ENCODE results near the gene HSDL2. TPM values are rescaled to one million over a fixed set of nuclear protein-coding genes. Genes with fewer than 3 reads are reported as not detected.
A peak's percentile ranks its signal among the peaks of the same experiment; 100 is the strongest.

Gene HSDL2
- total and polyA plus RNA-seq, 2 experiments from 2014 or later, result 35.8 to 39.2 TPM

- DNase-seq, result no peak
- Histone ChIP-seq H3K36me3 (ENCODE audit: low read depth) (peaks cover 7% of the 10 kb centered on the region), H3K9me3 (ENCODE audit: low read depth) (no peaks in the 10 kb centered on the region), H3K4me1 (ENCODE audit: insufficient read depth) (no peaks in the 10 kb centered on the region), H3K79me2 (ENCODE audit: insufficient read depth) (no peaks in the 10 kb centered on the region), H2AFZ (no peak overlapping the region), H3F3A (ENCODE audit: insufficient read depth) (0 out of 2 replicates have a peak, but pooled peaks cover 5% of the 10 kb centered on the region), H3K27me3 (replicated peaks; ENCODE audit: insufficient read depth) (no peaks in the 10 kb centered on the region), H3K9ac (no peak overlapping the region), H3K9me2 (ENCODE audit: insufficient read depth) (no peaks in the 10 kb centered on the region), H3K27ac (no peak overlapping the region), H3K4me3 (no peak overlapping the region), H4K20me1 (ENCODE audit: insufficient read depth) (no peaks in the 10 kb centered on the region), H3K4me2 (ENCODE audit: unreplicated experiment) (no peak overlapping the region)
- TF ChIP-seq EZH2 (IDR thresholded peaks at IDR 0.05; ENCODE audit: insufficient read depth, poor library complexity, severe bottlenecking) (no peak), EZH2phosphoT487 (IDR thresholded peaks at IDR 0.05; ENCODE audit: insufficient read depth, low read depth) (no peak)
- 100% methylated on average over 2 of the region's 2 CpGs for WGBS, 2 experiments (ENCODE audit: low coverage in 1 of 2, low lambda C conversion rate in 2 of 2, missing lambda C conversion rate in 2 of 2)
- in situ Hi-C loops (cut with MboI), result no loop called here
These were observed 59.9 kb downstream of the HSDL2 start for GRCh38 chr9:112439825-112440224.

GRCh38 chr9:112443200-112443599 lies 63.3 kb downstream of the HSDL2 start:
- peak; percentile 49 for DNase-seq
- TF ChIP-seq EZH2phosphoT487 (IDR thresholded peaks at IDR 0.05; ENCODE audit: insufficient read depth, low read depth) (no peak), EZH2 (IDR thresholded peaks at IDR 0.05; ENCODE audit: insufficient read depth, poor library complexity, severe bottlenecking) (no peak)
- Histone ChIP-seq H3K9ac (no peak overlapping the region), H3K79me2 (ENCODE audit: insufficient read depth) (no peaks in the 10 kb centered on the region), H3K4me1 (ENCODE audit: insufficient read depth) (peaks cover 14% of the 10 kb centered on the region), H3K4me2 (ENCODE audit: unreplicated experiment) (no peak overlapping the region), H3K27me3 (replicated peaks; ENCODE audit: insufficient read depth) (no peaks in the 10 kb centered on the region), H3K9me2 (ENCODE audit: insufficient read depth) (no peaks in the 10 kb centered on the region), H3F3A (ENCODE audit: insufficient read depth) (peaks cover 24% of the 10 kb centered on the region), H2AFZ (no peak overlapping the region), H3K27ac (no peak overlapping the region), H3K4me3 (no peak overlapping the region), H3K36me3 (ENCODE audit: low read depth) (peaks cover 4% of the 10 kb centered on the region), H4K20me1 (ENCODE audit: insufficient read depth) (no peaks in the 10 kb centered on the region), H3K9me3 (ENCODE audit: low read depth) (no peaks in the 10 kb centered on the region)
- in situ Hi-C loops (cut with MboI), result no loop called here

GRCh38 chr9:112443636-112444035 lies 63.7 kb downstream of the HSDL2 start:
- no peak for DNase-seq
- Histone ChIP-seq H3K4me3 (no peak overlapping the region), H3K9ac (no peak overlapping the region), H3K4me1 (ENCODE audit: insufficient read depth) (peaks cover 14% of the 10 kb centered on the region), H3K27ac (no peak overlapping the region), H3K79me2 (ENCODE audit: insufficient read depth) (no peaks in the 10 kb centered on the region), H4K20me1 (ENCODE audit: insufficient read depth) (no peaks in the 10 kb centered on the region), H2AFZ (no peak overlapping the region), H3K27me3 (replicated peaks; ENCODE audit: insufficient read depth) (no peaks in the 10 kb centered on the region), H3K9me3 (ENCODE audit: low read depth) (no peaks in the 10 kb centered on the region), H3K36me3 (ENCODE audit: low read depth) (no peaks in the 10 kb centered on the region; the same call in 1 of the 2 replicates), H3F3A (ENCODE audit: insufficient read depth) (peaks cover 24% of the 10 kb centered on the region), H3K9me2 (ENCODE audit: insufficient read depth) (no peaks in the 10 kb centered on the region), H3K4me2 (ENCODE audit: unreplicated experiment) (no peak overlapping the region)
- in situ Hi-C loops (cut with MboI), result no loop called here
- no peak for TF ChIP-seq EZH2 (IDR thresholded peaks at IDR 0.05; ENCODE audit: insufficient read depth, poor library complexity, severe bottlenecking)
- no peak for TF ChIP-seq EZH2phosphoT487 (IDR thresholded peaks at IDR 0.05; ENCODE audit: insufficient read depth, low read depth)
- WGBS, 2 experiments (ENCODE audit: low coverage in 1 of 2, low lambda C conversion rate in 2 of 2, missing lambda C conversion rate in 2 of 2), result 80 to 96% methylated on average over 1 of the region's 1 CpG

GRCh38 chr9:112445196-112445595 lies 65.3 kb downstream of the HSDL2 start:
- TF ChIP-seq EZH2 (IDR thresholded peaks at IDR 0.05; ENCODE audit: insufficient read depth, poor library complexity, severe bottlenecking), result no peak
- TF ChIP-seq EZH2phosphoT487 (IDR thresholded peaks at IDR 0.05; ENCODE audit: insufficient read depth, low read depth), result no peak
- Histone ChIP-seq H3K27me3 (replicated peaks; ENCODE audit: insufficient read depth) (no peaks in the 10 kb centered on the region), H3K36me3 (ENCODE audit: low read depth) (no peaks in the 10 kb centered on the region), H3K79me2 (ENCODE audit: insufficient read depth) (no peaks in the 10 kb centered on the region), H4K20me1 (ENCODE audit: insufficient read depth) (no peaks in the 10 kb centered on the region), H3K9ac (no peak overlapping the region), H3F3A (ENCODE audit: insufficient read depth) (peaks cover 24% of the 10 kb centered on the region), H3K9me2 (ENCODE audit: insufficient read depth) (no peaks in the 10 kb centered on the region), H3K27ac (no peak overlapping the region), H3K4me2 (ENCODE audit: unreplicated experiment) (no peak overlapping the region), H3K9me3 (ENCODE audit: low read depth) (no peaks in the 10 kb centered on the region), H3K4me1 (ENCODE audit: insufficient read depth) (peaks cover 14% of the 10 kb centered on the region), H3K4me3 (no peak overlapping the region), H2AFZ (no peak overlapping the region)
- 52 to 57% methylated on average over 1 of the region's 1 CpG for WGBS, 2 experiments (ENCODE audit: low coverage in 1 of 2, low lambda C conversion rate in 2 of 2, missing lambda C conversion rate in 2 of 2)
- no peak for DNase-seq
- in situ Hi-C loops (cut with MboI), result no loop called here

GRCh38 chr9:112446080-112446479 lies 66.2 kb downstream of the HSDL2 start:
- DNase-seq, result no peak
- TF ChIP-seq EZH2 (IDR thresholded peaks at IDR 0.05; ENCODE audit: insufficient read depth, poor library complexity, severe bottlenecking) (no peak), EZH2phosphoT487 (IDR thresholded peaks at IDR 0.05; ENCODE audit: insufficient read depth, low read depth) (no peak)
- H3K4me1 ChIP-seq (ENCODE audit: insufficient read depth), result peaks cover 14% of the 10 kb centered on the region
- no peaks in the 10 kb centered on the region for H3K79me2 ChIP-seq (ENCODE audit: insufficient read depth)
- H3K36me3 ChIP-seq (ENCODE audit: low read depth), result no peaks in the 10 kb centered on the region
- H3K9me3 ChIP-seq (ENCODE audit: low read depth), result no peaks in the 10 kb centered on the region
- H3K27ac ChIP-seq, result no peak overlapping the region
- in situ Hi-C loops (cut with MboI), result no loop called here
- H3K9ac ChIP-seq, result no peak overlapping the region
- WGBS, 2 experiments (ENCODE audit: low coverage in 1 of 2, low lambda C conversion rate in 2 of 2, missing lambda C conversion rate in 2 of 2), result 96 to 100% methylated on average over 2 of the region's 2 CpGs
- peaks cover 24% of the 10 kb centered on the region for H3F3A ChIP-seq (ENCODE audit: insufficient read depth)
- no peaks in the 10 kb centered on the region for H3K9me2 ChIP-seq (ENCODE audit: insufficient read depth)
- H3K4me3 ChIP-seq, result no peak overlapping the region
- no peak overlapping the region for H3K4me2 ChIP-seq (ENCODE audit: unreplicated experiment)
- H4K20me1 ChIP-seq (ENCODE audit: insufficient read depth), result no peaks in the 10 kb centered on the region
- H2AFZ ChIP-seq, result no peak overlapping the region
- H3K27me3 ChIP-seq (replicated peaks; ENCODE audit: insufficient read depth), result no peaks in the 10 kb centered on the region

Data from GM23248 (cell line).